K562 (cell line): Measurements from ENCODE around the gene HPCAL1. TPM values are rescaled to one million over a fixed set of nuclear protein-coding genes. Genes with fewer than 3 reads are reported as not detected.

Experiments
- ATF7 ChIP-seq: fragments of 450-650 bp; IDR thresholded peaks from 2 replicates; pipeline ENCODE4 v1.7.1; 2014; ENCODE audit warnings: mild to moderate bottlenecking, moderate library complexity
- JUNB ChIP-seq: fragments of 450-650 bp; formaldehyde crosslinking; conservative IDR thresholded peaks from 2 replicates; pipeline ENCODE4 v1.4.0; 2020; ENCODE audit warnings: mild to moderate bottlenecking
- MBD1 ChIP-seq: fragments of 250-450 bp; sonication (Bioruptor Pico); IDR thresholded peaks from 2 replicates; pipeline ENCODE4 v1.8.0; 2022; ENCODE audit warnings: inconsistent platforms
- MED1 ChIP-seq: sonication (generic); formaldehyde crosslinking; IDR thresholded peaks from 2 replicates; pipeline ENCODE4 v1.8.1; 2023; ENCODE audit warnings: missing genetic modification reagents, borderline replicate concordance
- MTF1 ChIP-seq: fragments of 250-450 bp; sonication (Bioruptor Pico); IDR thresholded peaks from 2 replicates; pipeline ENCODE4 v1.9.0; 2021; ENCODE audit warnings: moderate library complexity, mild to moderate bottlenecking, inconsistent platforms, borderline replicate concordance
- NKRF ChIP-seq: fragments of 450-650 bp; IDR thresholded peaks from 2 replicates; pipeline ENCODE4 v1.6.1; 2016; ENCODE audit warnings: borderline replicate concordance
- NR4A1 ChIP-seq, 2 experiments: fragments of 250-450 bp in 1 of 2; fragments of 450-650 bp in 1 of 2; sonication (Bioruptor Pico) in 1 of 2; IDR thresholded peaks; 2 replicates each; pipeline versions ENCODE4 v1.4.0 to v1.6.1; 2016 to 2020; ENCODE audit warnings: mild to moderate bottlenecking in 2 of 2, missing compliant biosample characterization in 1 of 2, missing genetic modification characterization in 1 of 2, moderate library complexity in 1 of 2
- PHTF2 ChIP-seq: fragments of 250-450 bp; sonication (Bioruptor Pico); IDR thresholded peaks from 2 replicates; pipeline ENCODE4 v1.5.0; 2021; ENCODE audit warnings: mild to moderate bottlenecking
- RUNX1 ChIP-seq: sonication (generic); IDR thresholded peaks from 2 replicates; pipeline ENCODE4 v1.6.1; 2016; ENCODE audit warnings: antibody characterized with exemption, low read depth
- TAF9B ChIP-seq: fragments of 450-650 bp; IDR thresholded peaks from 2 replicates; pipeline ENCODE4 v1.6.1; 2018; ENCODE audit warnings: mild to moderate bottlenecking; ENCODE audit not compliant: partially characterized antibody
- VEZF1 ChIP-seq: fragments of 200-800 bp; sonication (Bioruptor generic); IDR thresholded peaks from 2 replicates; pipeline ENCODE4 v1.6.1; 2017; ENCODE audit warnings: missing genetic modification characterization, missing compliant biosample characterization
- ZNF224 ChIP-seq: sonication (generic); formaldehyde crosslinking; IDR thresholded peaks from 2 replicates; pipeline ENCODE4 v1.8.0; 2022; ENCODE audit warnings: mild to moderate bottlenecking, missing genetic modification reagents
- polyA plus RNA-seq, 8 experiments: library from polyadenylated mRNA; depleted of rRNA in 4 of 8; stranded (reverse) in 5 of 8; unstranded in 3 of 8; fragments of >200 nt; fragmentation: Nextera tagmentation in 2 of 8; fragmentation: Illumina TruSeq in 1 of 8; extraction: Ambion mirVana in 2 of 8; extraction: Trizol in 1 of 8; gene quantifications; 2 replicates each; pipeline versions ENCODE4 v1.2.1 to v1.2.3, GENCODE V29; 2011 to 2014; ENCODE audit warnings: inconsistent platforms in 1 of 8, missing spikeins in 1 of 8
- total RNA-seq, 7 experiments: library from RNA; depleted of rRNA in 6 of 7; stranded (reverse); fragments of >200 nt in 6 of 7; fragmentation: Illumina TruSeq in 2 of 7; extraction: Trizol in 2 of 7; gene quantifications; 2 replicates each; pipeline versions ENCODE4 v1.2.1 to v1.2.3, GENCODE V29; 2011 to 2021; ENCODE audit warnings: low replicate concordance in 1 of 7
- TF ChIP-seq, protein P1 (sequence below), 2 experiments: IDR thresholded peaks; 2 replicates each; pipeline ENCODE4 v1.6.1; 2012; ENCODE audit warnings: improper control_type of control experiment in 2 of 2, low read depth in 2 of 2, low read length in 2 of 2, borderline replicate concordance in 1 of 2
- TF ChIP-seq, protein P2 (sequence below): sonication (generic); formaldehyde crosslinking; IDR thresholded peaks from 2 replicates; pipeline ENCODE4 v1.8.0; 2022; ENCODE audit warnings: missing genetic modification reagents, mild to moderate bottlenecking, moderate library complexity, borderline replicate concordance

The HPCAL1 gene
- total and polyA plus RNA-seq, 9 of the 15 experiments (the other 6 are each of a cell fraction or from before 2014, with no cell fraction given) = 2.7 to 65.5 (median 23.9) TPM

DNA sequence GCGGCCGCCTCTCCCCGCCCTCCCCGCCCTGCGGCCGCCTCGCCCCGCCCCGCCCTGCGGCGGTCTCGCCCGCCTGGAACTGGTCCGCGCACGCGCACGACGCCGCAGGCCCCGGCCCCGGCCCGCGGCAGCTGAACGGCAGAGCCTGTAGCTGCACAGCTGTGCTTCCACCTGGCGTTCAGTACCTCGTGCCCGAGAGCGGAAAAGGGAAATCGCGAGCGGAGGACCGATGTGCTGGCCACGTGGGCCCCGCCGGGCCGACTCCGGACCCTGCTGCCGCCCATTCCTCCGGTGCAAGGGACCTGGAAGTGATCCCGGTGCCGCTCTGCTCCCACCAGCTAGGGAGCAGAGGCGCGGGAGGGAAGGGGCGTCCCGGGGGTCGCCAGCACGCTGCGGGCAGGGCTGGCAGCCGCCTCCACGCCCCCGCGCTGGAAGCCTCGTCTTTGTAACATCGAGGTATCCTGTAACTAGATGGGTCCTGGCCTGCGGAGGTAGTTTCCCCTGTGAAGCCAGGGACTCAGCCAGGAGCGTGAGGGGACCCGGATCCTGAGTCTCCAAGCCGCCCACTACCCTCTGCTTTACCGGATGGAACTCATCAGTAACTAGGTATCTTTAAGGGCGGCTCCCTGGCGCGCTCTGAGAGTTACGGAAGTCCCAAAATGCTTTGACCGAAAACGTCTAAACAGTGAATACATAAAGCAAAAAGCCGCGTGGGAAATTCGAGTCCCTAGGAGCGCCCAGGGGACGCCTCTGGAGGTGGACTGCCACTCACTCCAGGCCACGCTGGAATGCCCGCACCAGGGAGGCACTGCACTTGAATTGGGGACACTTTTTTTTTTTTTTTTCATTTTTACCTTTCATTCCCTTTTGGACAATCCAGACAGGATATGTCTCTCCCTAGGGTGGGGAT lies 146.1 kb downstream of the HPCAL1 start (continued):
- TF ChIP-seq MBD1 (CRISPR knock-in tag) (no peak), MED1 (no peak), ATF7 (peak; percentile 43), ZNF224 (CRISPR knock-in tag) (no peak), MTF1 (CRISPR knock-in tag) (no peak), VEZF1 (CRISPR knock-in tag) (peak; percentile 80), NKRF (peak; percentile 93), PHTF2 (CRISPR knock-in tag) (no peak), NR4A1 (CRISPR knock-in tag; IDR thresholded peaks at IDR 0.05) (no peak), NR4A1 (tag; IDR thresholded peaks at IDR 0.05) (peak; percentile 64), RUNX1 (no peak), JUNB (CRISPR knock-in tag) (no peak), TAF9B (peak; percentile 93)
- TF ChIP-seq, protein P1, sequence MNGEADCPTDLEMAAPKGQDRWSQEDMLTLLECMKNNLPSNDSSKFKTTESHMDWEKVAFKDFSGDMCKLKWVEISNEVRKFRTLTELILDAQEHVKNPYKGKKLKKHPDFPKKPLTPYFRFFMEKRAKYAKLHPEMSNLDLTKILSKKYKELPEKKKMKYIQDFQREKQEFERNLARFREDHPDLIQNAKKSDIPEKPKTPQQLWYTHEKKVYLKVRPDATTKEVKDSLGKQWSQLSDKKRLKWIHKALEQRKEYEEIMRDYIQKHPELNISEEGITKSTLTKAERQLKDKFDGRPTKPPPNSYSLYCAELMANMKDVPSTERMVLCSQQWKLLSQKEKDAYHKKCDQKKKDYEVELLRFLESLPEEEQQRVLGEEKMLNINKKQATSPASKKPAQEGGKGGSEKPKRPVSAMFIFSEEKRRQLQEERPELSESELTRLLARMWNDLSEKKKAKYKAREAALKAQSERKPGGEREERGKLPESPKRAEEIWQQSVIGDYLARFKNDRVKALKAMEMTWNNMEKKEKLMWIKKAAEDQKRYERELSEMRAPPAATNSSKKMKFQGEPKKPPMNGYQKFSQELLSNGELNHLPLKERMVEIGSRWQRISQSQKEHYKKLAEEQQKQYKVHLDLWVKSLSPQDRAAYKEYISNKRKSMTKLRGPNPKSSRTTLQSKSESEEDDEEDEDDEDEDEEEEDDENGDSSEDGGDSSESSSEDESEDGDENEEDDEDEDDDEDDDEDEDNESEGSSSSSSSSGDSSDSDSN (IDR thresholded peaks at IDR 0.05; ENCODE audit: borderline replicate concordance in 1 of 2, low read depth in 2 of 2, low read length in 2 of 2) = no peak
- TF ChIP-seq, protein P2, sequence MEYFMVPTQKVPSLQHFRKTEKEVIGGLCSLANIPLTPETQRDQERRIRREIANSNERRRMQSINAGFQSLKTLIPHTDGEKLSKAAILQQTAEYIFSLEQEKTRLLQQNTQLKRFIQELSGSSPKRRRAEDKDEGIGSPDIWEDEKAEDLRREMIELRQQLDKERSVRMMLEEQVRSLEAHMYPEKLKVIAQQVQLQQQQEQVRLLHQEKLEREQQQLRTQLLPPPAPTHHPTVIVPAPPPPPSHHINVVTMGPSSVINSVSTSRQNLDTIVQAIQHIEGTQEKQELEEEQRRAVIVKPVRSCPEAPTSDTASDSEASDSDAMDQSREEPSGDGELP (CRISPR knock-in tag) = peak; percentile 99
